ENCODE results near the gene ANXA4. TPM values are rescaled to one million over a fixed set of nuclear protein-coding genes. Genes with fewer than 3 reads are reported as not detected.

ANXA4 gene
- total and polyA plus RNA-seq, 4 donors, result 17.6 to 135 (median 59.4) TPM

DNA sequence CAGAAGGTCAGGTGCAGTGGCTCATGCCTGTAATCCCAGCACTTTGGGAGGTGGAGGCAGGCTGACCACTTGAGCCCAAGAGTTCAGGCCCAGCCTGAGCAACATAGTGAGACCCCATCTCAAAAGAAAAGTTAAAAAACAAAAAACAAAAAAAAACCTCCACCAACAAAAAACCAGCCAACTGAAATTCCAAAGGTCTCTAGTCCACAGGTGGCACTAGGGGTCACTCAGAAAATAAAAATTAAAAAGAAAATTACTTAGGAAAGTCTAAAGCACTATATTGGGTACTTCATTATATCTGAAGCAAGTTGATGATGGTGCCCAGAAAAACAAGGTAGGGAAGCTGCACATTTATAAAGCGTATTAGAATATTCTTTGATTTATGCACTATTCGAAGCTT, 26.9 kb downstream of the ANXA4 start:
- WGBS, result 87% methylated on average over 2 of the region's 2 CpGs
- Histone ChIP-seq H3K4me3 (ENCODE audit: low read depth in 1 of 3, low read length in 3 of 3) (no peak overlapping the region), H3K36me3 (ENCODE audit: control insufficient read depth in 4 of 4, insufficient read depth in 3 of 4, low read depth in 1 of 4, low read length in 3 of 4) (peaks cover 0 to 5% (median 0%) of the 10 kb centered on the region in 4 donors), H3K27me3 (ENCODE audit: control insufficient read depth in 4 of 4, insufficient read depth in 4 of 4, low read length in 3 of 4) (no peaks in the 10 kb centered on the region), H3K27ac (ENCODE audit: low read depth in 1 of 2, low read length in 2 of 2) (peak overlapping the region; percentile 16 to 55), H3K9ac (ENCODE audit: low read depth in 1 of 2, low read length in 2 of 2) (no peak overlapping the region), H3K4me1 (ENCODE audit: control insufficient read depth in 4 of 4, insufficient read depth in 4 of 4, low read length in 3 of 4) (peaks cover 0 to 51% (median 18%) of the 10 kb centered on the region in 4 donors), H3K9me3 (ENCODE audit: control insufficient read depth in 4 of 4, low read length in 3 of 4) (no peaks in the 10 kb centered on the region)
- TF ChIP-seq RXRA (IDR thresholded peaks at IDR 0.05), result peak; percentile 36 to 49
- peak; percentile 80 to 83 for TF ChIP-seq HNF4A (conservative IDR thresholded peaks at IDR 0.05)
- no peak for TF ChIP-seq JUND (IDR thresholded peaks at IDR 0.05)
- no peak for DNase-seq (ENCODE audit: low spot score)

DNA sequence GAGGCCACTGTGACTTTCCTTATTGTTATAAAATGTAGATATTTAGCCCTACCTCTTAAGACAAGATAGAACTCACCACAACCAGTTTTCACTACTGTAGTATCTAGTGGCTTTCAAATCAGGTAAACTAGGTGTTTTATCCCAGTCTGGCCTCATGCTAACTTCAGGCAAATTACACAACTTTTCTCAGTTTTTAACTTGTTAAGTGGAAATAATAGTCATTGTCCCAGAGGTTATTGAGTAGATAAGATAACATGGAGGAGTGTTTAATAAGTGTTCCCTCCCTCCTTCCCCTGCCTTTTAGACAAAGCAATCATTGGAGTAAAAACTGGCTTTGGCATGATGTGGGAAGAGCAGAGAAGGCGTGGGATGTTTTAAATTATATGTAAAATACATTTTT, 27.3 kb downstream of the ANXA4 start:
- no peak overlapping the region for H3K4me3 ChIP-seq (ENCODE audit: low read depth in 1 of 3, low read length in 3 of 3)
- H3K27ac ChIP-seq (ENCODE audit: low read depth in 1 of 2, low read length in 2 of 2), result peak overlapping the region; percentile 14 to 45
- H3K27me3 ChIP-seq (ENCODE audit: control insufficient read depth in 4 of 4, insufficient read depth in 4 of 4, low read length in 3 of 4), result no peaks in the 10 kb centered on the region
- 91% methylated on average over 1 of the region's 1 CpG for WGBS
- no peak for TF ChIP-seq JUND (IDR thresholded peaks at IDR 0.05)
- peaks cover 0 to under 1% (median 0%) of the 10 kb centered on the region in 4 donors for H3K36me3 ChIP-seq (ENCODE audit: control insufficient read depth in 4 of 4, insufficient read depth in 3 of 4, low read depth in 1 of 4, low read length in 3 of 4)
- H3K4me1 ChIP-seq (ENCODE audit: control insufficient read depth in 4 of 4, insufficient read depth in 4 of 4, low read length in 3 of 4), result peaks cover 0 to 47% (median 18%) of the 10 kb centered on the region in 4 donors
- no peaks in the 10 kb centered on the region for H3K9me3 ChIP-seq (ENCODE audit: control insufficient read depth in 4 of 4, low read length in 3 of 4)
- no peak overlapping the region for H3K9ac ChIP-seq (ENCODE audit: low read depth in 1 of 2, low read length in 2 of 2)
- no peak for DNase-seq (ENCODE audit: low spot score)

DNA sequence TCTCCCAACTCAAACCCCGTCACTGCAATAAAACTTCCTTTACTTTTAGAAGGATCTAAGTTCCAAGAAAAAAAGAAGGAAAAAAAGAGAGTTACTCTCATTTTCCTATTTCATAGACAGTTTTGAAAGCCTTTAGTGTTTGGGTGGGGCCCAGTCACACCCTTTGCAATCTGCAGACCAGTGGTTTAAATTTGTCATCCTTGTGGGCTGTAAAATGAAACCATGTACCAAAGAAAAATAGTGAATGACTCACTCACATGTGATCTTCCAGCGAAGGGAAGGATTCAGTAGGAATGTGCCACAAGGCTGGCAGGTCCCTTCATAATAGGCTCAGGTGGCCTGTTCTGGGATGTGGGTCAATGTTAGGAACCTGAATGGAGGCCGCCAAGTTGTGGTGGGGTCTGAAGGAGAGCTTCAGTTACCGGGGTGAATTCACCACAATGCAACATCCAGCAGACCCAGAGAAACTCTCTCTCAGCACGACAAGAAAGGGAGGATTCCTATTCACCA, 28.3 kb downstream of the ANXA4 start:
- Histone ChIP-seq H3K27ac (ENCODE audit: low read depth in 1 of 2, low read length in 2 of 2) (peak overlapping the region in 1 of 2 donors; percentile 15), H3K27me3 (ENCODE audit: control insufficient read depth in 4 of 4, insufficient read depth in 4 of 4, low read length in 3 of 4) (no peaks in the 10 kb centered on the region), H3K36me3 (ENCODE audit: control insufficient read depth in 4 of 4, insufficient read depth in 3 of 4, low read depth in 1 of 4, low read length in 3 of 4) (no peaks in the 10 kb centered on the region), H3K9me3 (ENCODE audit: control insufficient read depth in 4 of 4, low read length in 3 of 4) (no peaks in the 10 kb centered on the region), H3K4me1 (ENCODE audit: control insufficient read depth in 4 of 4, insufficient read depth in 4 of 4, low read length in 3 of 4) (peaks cover 2 to 48% (median 26%) of the 10 kb centered on the region in 4 donors), H3K9ac (ENCODE audit: low read depth in 1 of 2, low read length in 2 of 2) (no peak overlapping the region), H3K4me3 (ENCODE audit: low read depth in 1 of 3, low read length in 3 of 3) (no peak overlapping the region)
- DNase-seq (ENCODE audit: low spot score), result no peak
- WGBS, result 81% methylated on average over 5 of the region's 5 CpGs
- TF ChIP-seq JUND (IDR thresholded peaks at IDR 0.05), result peak; percentile 22 to 62
- TF ChIP-seq, protein P1, sequence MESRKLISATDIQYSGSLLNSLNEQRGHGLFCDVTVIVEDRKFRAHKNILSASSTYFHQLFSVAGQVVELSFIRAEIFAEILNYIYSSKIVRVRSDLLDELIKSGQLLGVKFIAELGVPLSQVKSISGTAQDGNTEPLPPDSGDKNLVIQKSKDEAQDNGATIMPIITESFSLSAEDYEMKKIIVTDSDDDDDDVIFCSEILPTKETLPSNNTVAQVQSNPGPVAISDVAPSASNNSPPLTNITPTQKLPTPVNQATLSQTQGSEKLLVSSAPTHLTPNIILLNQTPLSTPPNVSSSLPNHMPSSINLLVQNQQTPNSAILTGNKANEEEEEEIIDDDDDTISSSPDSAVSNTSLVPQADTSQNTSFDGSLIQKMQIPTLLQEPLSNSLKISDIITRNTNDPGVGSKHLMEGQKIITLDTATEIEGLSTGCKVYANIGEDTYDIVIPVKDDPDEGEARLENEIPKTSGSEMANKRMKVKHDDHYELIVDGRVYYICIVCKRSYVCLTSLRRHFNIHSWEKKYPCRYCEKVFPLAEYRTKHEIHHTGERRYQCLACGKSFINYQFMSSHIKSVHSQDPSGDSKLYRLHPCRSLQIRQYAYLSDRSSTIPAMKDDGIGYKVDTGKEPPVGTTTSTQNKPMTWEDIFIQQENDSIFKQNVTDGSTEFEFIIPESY (IDR thresholded peaks at IDR 0.05), result no peak

DNA sequence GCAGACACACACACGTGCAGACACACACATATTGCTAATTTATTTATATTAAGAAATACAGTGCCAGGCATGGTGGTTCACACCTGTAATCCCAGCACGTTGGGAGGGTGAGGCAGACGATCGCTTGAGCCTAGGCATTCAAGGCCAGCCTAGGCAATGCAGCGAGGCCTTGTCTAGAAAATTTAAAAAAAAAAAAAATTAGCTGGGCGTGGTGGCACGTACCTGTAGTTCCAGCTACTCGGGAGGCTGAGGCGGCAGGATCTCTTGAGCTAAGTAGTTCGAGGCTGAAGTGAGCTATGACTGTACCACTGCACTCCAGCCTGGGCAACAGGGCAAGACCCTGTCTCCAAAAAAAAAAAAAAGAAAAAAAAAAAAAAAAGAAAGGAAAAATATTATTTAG, 28.8 kb downstream of the ANXA4 start:
- Histone ChIP-seq H3K36me3 (ENCODE audit: control insufficient read depth in 4 of 4, insufficient read depth in 3 of 4, low read depth in 1 of 4, low read length in 3 of 4) (no peaks in the 10 kb centered on the region), H3K4me3 (ENCODE audit: low read depth in 1 of 3, low read length in 3 of 3) (no peak overlapping the region), H3K27ac (ENCODE audit: low read depth in 1 of 2, low read length in 2 of 2) (peak overlapping the region in 1 of 2 donors; percentile 15), H3K9ac (ENCODE audit: low read depth in 1 of 2, low read length in 2 of 2) (no peak overlapping the region), H3K9me3 (ENCODE audit: control insufficient read depth in 4 of 4, low read length in 3 of 4) (no peaks in the 10 kb centered on the region), H3K4me1 (ENCODE audit: control insufficient read depth in 4 of 4, insufficient read depth in 4 of 4, low read length in 3 of 4) (peaks cover 2 to 52% (median 31%) of the 10 kb centered on the region in 4 donors), H3K27me3 (ENCODE audit: control insufficient read depth in 4 of 4, insufficient read depth in 4 of 4, low read length in 3 of 4) (no peaks in the 10 kb centered on the region)
- TF ChIP-seq RXRA (IDR thresholded peaks at IDR 0.05), result no peak
- TF ChIP-seq, protein P2, sequence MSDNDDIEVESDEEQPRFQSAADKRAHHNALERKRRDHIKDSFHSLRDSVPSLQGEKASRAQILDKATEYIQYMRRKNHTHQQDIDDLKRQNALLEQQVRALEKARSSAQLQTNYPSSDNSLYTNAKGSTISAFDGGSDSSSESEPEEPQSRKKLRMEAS (IDR thresholded peaks at IDR 0.05), result no peak
- TF ChIP-seq HNF4G (IDR thresholded peaks at IDR 0.05), result no peak
- TF ChIP-seq HNF4A (conservative IDR thresholded peaks at IDR 0.05), result no peak
- no peak for TF ChIP-seq EGR1 (IDR thresholded peaks at IDR 0.05; ENCODE audit: low read depth in 2 of 2)
- TF ChIP-seq YY1 (IDR thresholded peaks at IDR 0.05), result no peak
- WGBS, result 92% methylated on average over 10 of the region's 10 CpGs
- no peak for DNase-seq (ENCODE audit: low spot score)

Data from liver (tissue), 9 donors.